Keratinocyte (primary cell): ENCODE measurements around the gene GRM5. TPM values are rescaled to one million over a fixed set of nuclear protein-coding genes. Genes with fewer than 3 reads are reported as not detected.
"Not testable (repeated sequence)": the region's sequence is repeated elsewhere in the genome, so short reads cannot be mapped to it uniquely, and the experiment has no call there.

Source experiments
- DNase-seq: peaks from one replicate; pipeline ENCODE4 v3.0.0-alpha.2; 2011; ENCODE audit warnings: low read depth, missing footprints, low spot score
- FAIRE-seq: peaks from 2 replicates; lab custom pipeline; 2011; peaks lifted over from hg19 to GRCh38; lab: Jason Lieb, UNC
- H2AFZ ChIP-seq: 2 replicates; pipeline ENCODE4 v1.6.0; 2012; ENCODE audit warnings: low read length, control low read depth, inconsistent platforms; ENCODE audit not compliant: control insufficient read depth
- H3K27ac ChIP-seq: 2 replicates; pipeline ENCODE4 v1.5.1; 2011; ENCODE audit warnings: low read length; ENCODE audit not compliant: control insufficient read depth, insufficient read depth
- H3K27me3 ChIP-seq: 3 replicates; pipeline ENCODE4 v1.6.0; 2011; ENCODE audit warnings: low read length; ENCODE audit not compliant: control insufficient read depth, insufficient read depth; ENCODE audit errors: extremely low read depth
- H3K36me3 ChIP-seq, 2 experiments: 2 replicates in 1 of 2; 3 replicates in 1 of 2; pipeline ENCODE4 v1.5.1; 2011; ENCODE audit warnings: low read length in 2 of 2, mild to moderate bottlenecking in 1 of 2; ENCODE audit not compliant: control insufficient read depth in 2 of 2, insufficient read depth in 2 of 2; ENCODE audit errors: extremely low read depth in 1 of 2
- H3K4me1 ChIP-seq: 3 replicates; pipeline ENCODE4 v1.5.1; 2011; ENCODE audit warnings: low read length; ENCODE audit not compliant: control insufficient read depth, insufficient read depth; ENCODE audit errors: extremely low read depth
- H3K4me2 ChIP-seq: 3 replicates; pipeline ENCODE4 v1.6.0; 2011; ENCODE audit warnings: low read depth, low read length; ENCODE audit not compliant: control insufficient read depth, insufficient read depth; ENCODE audit errors: extremely low read depth
- H3K4me3 ChIP-seq, 3 experiments: fragments of 200-600 bp in 1 of 3; sonication (generic) in 1 of 3; 2 replicates in 2 of 3; 3 replicates in 1 of 3; pipeline ENCODE4 v1.5.1; 2011 to 2016; ENCODE audit warnings: low read length in 3 of 3, mild to moderate bottlenecking in 3 of 3, control low read depth in 2 of 3, inconsistent platforms in 1 of 3, low read depth in 1 of 3, mixed read lengths in 1 of 3, mixed run types in 1 of 3, moderate library complexity in 1 of 3; ENCODE audit not compliant: control insufficient read depth in 2 of 3, insufficient read depth in 2 of 3; ENCODE audit errors: extremely low read depth in 1 of 3
- H3K79me2 ChIP-seq: 2 replicates; pipeline ENCODE4 v1.6.0; 2012; ENCODE audit warnings: low read length; ENCODE audit not compliant: control insufficient read depth, insufficient read depth
- H3K9ac ChIP-seq: 3 replicates; pipeline ENCODE4 v1.6.0; 2011; ENCODE audit warnings: low read length; ENCODE audit not compliant: control insufficient read depth, insufficient read depth; ENCODE audit errors: extremely low read depth
- H3K9me1 ChIP-seq: 3 replicates; pipeline ENCODE4 v1.6.0; 2011; ENCODE audit warnings: low read length; ENCODE audit not compliant: control insufficient read depth, insufficient read depth; ENCODE audit errors: extremely low read depth
- H3K9me3 ChIP-seq: 2 replicates; pipeline ENCODE4 v1.5.1; 2012; ENCODE audit warnings: low read depth, low read length; ENCODE audit not compliant: control insufficient read depth
- H4K20me1 ChIP-seq: 3 replicates; pipeline ENCODE4 v1.6.0; 2011; ENCODE audit warnings: low read length; ENCODE audit not compliant: control insufficient read depth, insufficient read depth; ENCODE audit errors: extremely low read depth
- EZH2 ChIP-seq: IDR thresholded peaks from one replicate; pipeline ENCODE4 v1.6.1; 2012; ENCODE audit warnings: inconsistent platforms, mild to moderate bottlenecking, low read length, moderate library complexity
- dilution Hi-C: fragments of 300-500 bp; cut with MboI; formaldehyde crosslinking; loops from one replicate; pipeline ENCODE4 v1.7.0; 2020; ENCODE audit warnings: low sequenced_read_pairs; ENCODE audit not compliant: extremely low pct_ligation_motif_present
- polyA plus RNA-seq, 5 experiments: library from polyadenylated mRNA; depleted of rRNA in 3 of 5; stranded (reverse) in 3 of 5; stranded (forward) in 1 of 5; unstranded in 1 of 5; fragments of >200 nt; gene quantifications; 1 replicate in 1 of 5; 2 replicates in 3 of 5; 3 replicates in 1 of 5; pipeline versions ENCODE4 v1.2.1 to v1.2.3, GENCODE V29; 2011 to 2012; ENCODE audit warnings: missing spikeins in 2 of 5, low read depth in 1 of 5, low replicate concordance in 1 of 5
- TF ChIP-seq, protein P1 (sequence below), 3 experiments: IDR thresholded peaks in 1 of 3; conservative IDR thresholded peaks in 1 of 3; optimal IDR thresholded peaks in 1 of 3; 2 replicates in 2 of 3; 3 replicates in 1 of 3; pipeline versions ENCODE3 to v1.5.1; 2011; ENCODE audit warnings: low read length in 3 of 3, mild to moderate bottlenecking in 3 of 3, moderate library complexity in 2 of 3, control low read depth in 1 of 3, inconsistent platforms in 1 of 3; ENCODE audit not compliant: insufficient read depth in 2 of 3; ENCODE audit errors: extremely low read depth in 1 of 3

Gene GRM5
- polyA plus RNA-seq, 1 donor (not counting 4 experiments of a cell fraction or from before 2014, with no cell fraction given) = not detected

GRCh38 chr11:88469561-88470225 is 596.1 kb downstream of the GRM5 start:
- H3K79me2 ChIP-seq = no peaks in the 10 kb centered on the region
- H3K4me3 ChIP-seq = no peak overlapping the region
- no peaks in the 10 kb centered on the region for H4K20me1 ChIP-seq
- DNase-seq (no peak), FAIRE-seq (no peak)
- TF ChIP-seq, protein P1, sequence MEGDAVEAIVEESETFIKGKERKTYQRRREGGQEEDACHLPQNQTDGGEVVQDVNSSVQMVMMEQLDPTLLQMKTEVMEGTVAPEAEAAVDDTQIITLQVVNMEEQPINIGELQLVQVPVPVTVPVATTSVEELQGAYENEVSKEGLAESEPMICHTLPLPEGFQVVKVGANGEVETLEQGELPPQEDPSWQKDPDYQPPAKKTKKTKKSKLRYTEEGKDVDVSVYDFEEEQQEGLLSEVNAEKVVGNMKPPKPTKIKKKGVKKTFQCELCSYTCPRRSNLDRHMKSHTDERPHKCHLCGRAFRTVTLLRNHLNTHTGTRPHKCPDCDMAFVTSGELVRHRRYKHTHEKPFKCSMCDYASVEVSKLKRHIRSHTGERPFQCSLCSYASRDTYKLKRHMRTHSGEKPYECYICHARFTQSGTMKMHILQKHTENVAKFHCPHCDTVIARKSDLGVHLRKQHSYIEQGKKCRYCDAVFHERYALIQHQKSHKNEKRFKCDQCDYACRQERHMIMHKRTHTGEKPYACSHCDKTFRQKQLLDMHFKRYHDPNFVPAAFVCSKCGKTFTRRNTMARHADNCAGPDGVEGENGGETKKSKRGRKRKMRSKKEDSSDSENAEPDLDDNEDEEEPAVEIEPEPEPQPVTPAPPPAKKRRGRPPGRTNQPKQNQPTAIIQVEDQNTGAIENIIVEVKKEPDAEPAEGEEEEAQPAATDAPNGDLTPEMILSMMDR (optimal IDR thresholded peaks at IDR 0.05 in 1 of 3, IDR thresholded peaks at IDR 0.05 in 1 of 3, conservative IDR thresholded peaks at IDR 0.05 in 1 of 3; ENCODE audit: extremely low read depth in 1 of 3, insufficient read depth in 2 of 3, low read length in 3 of 3) = no peak
- TF ChIP-seq EZH2 = no peak
- no peaks in the 10 kb centered on the region for H3K36me3 ChIP-seq
- no peaks in the 10 kb centered on the region for H3K9me1 ChIP-seq
- H3K27me3 ChIP-seq = no peaks in the 10 kb centered on the region
- H3K27ac ChIP-seq = no peak overlapping the region
- no peak overlapping the region for H3K4me2 ChIP-seq
- H3K4me1 ChIP-seq = no peaks in the 10 kb centered on the region
- H3K9ac ChIP-seq = no peak overlapping the region
- dilution Hi-C loops = no loop called here
- no peak overlapping the region for H2AFZ ChIP-seq
- H3K9me3 ChIP-seq = no peaks in the 10 kb centered on the region

DNA sequence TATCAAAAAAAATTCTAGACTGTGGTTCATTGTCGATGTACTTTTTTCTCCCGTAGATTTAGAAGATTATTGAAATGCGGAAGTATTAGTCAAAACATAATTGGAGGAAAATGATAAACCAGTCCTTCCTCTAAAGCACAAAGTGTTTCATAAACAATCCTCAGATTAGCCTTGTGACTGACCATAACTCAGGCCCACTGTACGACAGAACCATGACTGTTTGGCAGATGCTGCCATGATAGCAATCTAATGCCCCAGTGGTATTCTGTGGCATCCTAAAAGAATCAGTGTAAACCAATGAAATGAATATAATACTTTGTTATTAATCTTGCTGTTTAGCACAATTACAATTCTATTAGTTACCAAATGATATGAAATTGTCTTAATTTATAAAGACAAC is 601.3 kb downstream of the GRM5 start:
- TF ChIP-seq EZH2 = no peak
- TF ChIP-seq, protein P1 (optimal IDR thresholded peaks at IDR 0.05 in 1 of 3, IDR thresholded peaks at IDR 0.05 in 1 of 3, conservative IDR thresholded peaks at IDR 0.05 in 1 of 3; ENCODE audit: extremely low read depth in 1 of 3, insufficient read depth in 2 of 3, low read length in 3 of 3) = no peak
- H3K27me3 ChIP-seq = no peaks in the 10 kb centered on the region
- no peak for FAIRE-seq
- H3K4me2 ChIP-seq = no peak overlapping the region
- H3K9ac ChIP-seq = no peak overlapping the region
- H3K9me1 ChIP-seq = no peaks in the 10 kb centered on the region
- H2AFZ ChIP-seq = no peak overlapping the region
- dilution Hi-C loops = no loop called here
- no peak overlapping the region for H3K27ac ChIP-seq
- no peaks in the 10 kb centered on the region for H3K4me1 ChIP-seq
- no peak for DNase-seq
- H3K36me3 ChIP-seq = no peaks in the 10 kb centered on the region
- H3K4me3 ChIP-seq = no peak overlapping the region
- no peaks in the 10 kb centered on the region for H3K79me2 ChIP-seq
- no peaks in the 10 kb centered on the region for H4K20me1 ChIP-seq
- H3K9me3 ChIP-seq = no peaks in the 10 kb centered on the region

GRCh38 chr11:88463301-88463700 is 602.5 kb downstream of the GRM5 start:
- H4K20me1 ChIP-seq, H3K36me3 ChIP-seq, H3K27ac ChIP-seq, H3K27me3 ChIP-seq, H3K9me1 ChIP-seq, H2AFZ ChIP-seq, H3K4me2 ChIP-seq, H3K9ac ChIP-seq, H3K9me3 ChIP-seq, dilution Hi-C loops, H3K79me2 ChIP-seq, DNase-seq, FAIRE-seq, H3K4me1 ChIP-seq, H3K4me3 ChIP-seq: not testable (repeated sequence)

DNA sequence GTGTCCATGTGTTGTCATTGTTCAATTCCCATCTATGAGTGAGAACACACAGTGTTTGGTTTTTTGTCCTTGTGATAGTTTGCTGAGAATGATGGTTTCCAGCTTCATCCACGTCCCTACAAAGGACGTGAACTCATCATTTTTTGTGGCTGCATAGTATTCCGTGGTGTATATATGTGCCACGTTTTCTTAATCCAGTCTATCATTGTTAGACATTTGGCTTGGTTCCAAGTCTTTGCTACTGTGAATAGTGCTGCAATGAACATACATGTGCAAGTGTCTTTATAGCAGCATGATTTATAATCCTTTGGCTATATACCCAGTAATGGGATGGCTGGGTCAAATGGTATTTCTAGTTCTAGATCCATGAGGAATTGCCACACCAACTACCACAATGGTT is 607.7 kb downstream of the GRM5 start:
- DNase-seq, dilution Hi-C loops, H3K4me3 ChIP-seq, H3K4me1 ChIP-seq, H3K36me3 ChIP-seq, H3K27me3 ChIP-seq, H3K9ac ChIP-seq, H3K9me3 ChIP-seq, H3K4me2 ChIP-seq, FAIRE-seq, H3K9me1 ChIP-seq, H3K27ac ChIP-seq, H4K20me1 ChIP-seq, H2AFZ ChIP-seq, H3K79me2 ChIP-seq: not testable (repeated sequence)
